Activated B cell treated with CpG ODN at 0.5 μM for 24 hours (primary cell): ENCODE results near the gene ELANE. TPM values are rescaled to one million over a fixed set of nuclear protein-coding genes. Genes with fewer than 3 reads are reported as not detected.

Experiments
- ATAC-seq: fragments of 200-7000 bp; cut with Tn5 transposase; one replicate; pipeline ENCODE4 v1.10.0; 2021; ENCODE audit warnings: low read depth, mild to moderate bottlenecking, moderate library complexity
- CTCF ChIA-PET: fragments of 350-600 bp; sonication (Branson Sonifier 250); formaldehyde crosslinking; loops from one replicate; lab custom pipeline; 2021; ENCODE audit warnings: antibody characterized with exemption; lab: Charles Lee
- POLR2A ChIA-PET: fragments of 350-600 bp; sonication (Branson Sonifier 250); formaldehyde crosslinking; loops from one replicate; lab custom pipeline; 2021; ENCODE audit warnings: antibody characterized with exemption; lab: Charles Lee
- DNase-seq: peaks from one replicate; pipeline ENCODE4 v3.0.0; 2022
- H3K27ac Mint-ChIP-seq: one replicate; pipeline ENCODE4 v1.8.0; 2020; ENCODE audit warnings: mixed read lengths
- H3K27me3 Mint-ChIP-seq: one replicate; pipeline ENCODE4 v1.8.0; 2021; ENCODE audit warnings: mixed read lengths
- H3K36me3 Mint-ChIP-seq: one replicate; pipeline ENCODE4 v1.8.0; 2021; ENCODE audit warnings: low read depth, mixed read lengths
- H3K4me1 Mint-ChIP-seq: one replicate; pipeline ENCODE4 v1.8.0; 2021; ENCODE audit warnings: mixed read lengths
- H3K4me3 Mint-ChIP-seq: one replicate; pipeline ENCODE4 v1.8.0; 2020; ENCODE audit warnings: mild to moderate bottlenecking, mixed read lengths
- H3K9me3 Mint-ChIP-seq: one replicate; pipeline ENCODE4 v1.8.0; 2020; ENCODE audit warnings: mixed read lengths
- intact Hi-C: fragments of 100-400 bp; cut with micrococcal nuclease; formaldehyde crosslinking; loops from one replicate; pipeline ENCODE4 v1.15.1; 2024
- total RNA-seq: library from RNA; stranded (reverse); gene quantifications from 2 replicates; pipeline ENCODE4 v1.2.3, GENCODE V29; 2022
- TF ChIP-seq, protein P1 (sequence below): fragments of 200-600 bp; IDR thresholded peaks from one replicate; pipeline ENCODE4 v1.8.0; 2022; ENCODE audit warnings: antibody characterized with exemption, mild to moderate bottlenecking

ELANE gene
- total RNA-seq, 1 donor from 2014 or later, result not detected

DNA sequence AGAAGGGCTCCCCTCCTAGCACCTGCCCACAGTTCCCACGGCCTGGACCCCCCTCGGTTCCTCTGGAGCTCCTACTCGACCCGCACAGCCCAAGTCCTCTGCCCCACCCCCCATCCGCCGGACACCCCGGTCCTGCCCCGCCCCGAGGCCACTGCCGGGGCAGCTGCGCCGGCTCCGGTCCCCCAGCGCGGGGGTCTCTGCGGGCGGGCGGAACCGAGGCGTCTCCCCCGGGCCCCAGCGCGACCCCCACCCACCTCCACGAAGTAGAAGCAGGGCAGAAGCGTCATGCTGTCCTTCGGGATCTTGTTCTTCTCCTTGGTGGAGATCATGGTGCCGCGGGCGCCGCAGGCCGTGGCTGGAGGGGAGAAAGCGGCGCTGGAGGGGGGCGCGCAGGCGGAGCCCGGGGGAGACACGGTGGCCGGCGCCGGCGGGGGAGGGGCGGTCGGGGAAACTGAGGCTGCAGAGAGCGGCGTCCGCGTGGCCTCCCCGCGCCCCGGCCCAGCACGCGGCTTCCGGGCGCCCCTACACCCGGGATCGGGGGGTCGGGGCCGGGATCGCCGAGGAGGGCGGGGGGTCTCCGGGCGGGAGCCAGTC is 30.8 kb upstream of the ELANE start:
- TF ChIP-seq, protein P1, sequence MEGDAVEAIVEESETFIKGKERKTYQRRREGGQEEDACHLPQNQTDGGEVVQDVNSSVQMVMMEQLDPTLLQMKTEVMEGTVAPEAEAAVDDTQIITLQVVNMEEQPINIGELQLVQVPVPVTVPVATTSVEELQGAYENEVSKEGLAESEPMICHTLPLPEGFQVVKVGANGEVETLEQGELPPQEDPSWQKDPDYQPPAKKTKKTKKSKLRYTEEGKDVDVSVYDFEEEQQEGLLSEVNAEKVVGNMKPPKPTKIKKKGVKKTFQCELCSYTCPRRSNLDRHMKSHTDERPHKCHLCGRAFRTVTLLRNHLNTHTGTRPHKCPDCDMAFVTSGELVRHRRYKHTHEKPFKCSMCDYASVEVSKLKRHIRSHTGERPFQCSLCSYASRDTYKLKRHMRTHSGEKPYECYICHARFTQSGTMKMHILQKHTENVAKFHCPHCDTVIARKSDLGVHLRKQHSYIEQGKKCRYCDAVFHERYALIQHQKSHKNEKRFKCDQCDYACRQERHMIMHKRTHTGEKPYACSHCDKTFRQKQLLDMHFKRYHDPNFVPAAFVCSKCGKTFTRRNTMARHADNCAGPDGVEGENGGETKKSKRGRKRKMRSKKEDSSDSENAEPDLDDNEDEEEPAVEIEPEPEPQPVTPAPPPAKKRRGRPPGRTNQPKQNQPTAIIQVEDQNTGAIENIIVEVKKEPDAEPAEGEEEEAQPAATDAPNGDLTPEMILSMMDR, result no peak
- Mint-ChIP-seq H3K9me3 (peaks cover 4% of the 10 kb centered on the region), H3K4me3 (no peak overlapping the region), H3K27ac (no peak overlapping the region), H3K36me3 (peaks cover 3% of the 10 kb centered on the region), H3K4me1 (no peaks in the 10 kb centered on the region), H3K27me3 (peaks cover 11% of the 10 kb centered on the region)
- intact Hi-C loops, result no loop called here
- ChIA-PET POLR2A (no interaction called here), CTCF (no interaction called here)
- DNase-seq (no peak), ATAC-seq (no peak)

DNA sequence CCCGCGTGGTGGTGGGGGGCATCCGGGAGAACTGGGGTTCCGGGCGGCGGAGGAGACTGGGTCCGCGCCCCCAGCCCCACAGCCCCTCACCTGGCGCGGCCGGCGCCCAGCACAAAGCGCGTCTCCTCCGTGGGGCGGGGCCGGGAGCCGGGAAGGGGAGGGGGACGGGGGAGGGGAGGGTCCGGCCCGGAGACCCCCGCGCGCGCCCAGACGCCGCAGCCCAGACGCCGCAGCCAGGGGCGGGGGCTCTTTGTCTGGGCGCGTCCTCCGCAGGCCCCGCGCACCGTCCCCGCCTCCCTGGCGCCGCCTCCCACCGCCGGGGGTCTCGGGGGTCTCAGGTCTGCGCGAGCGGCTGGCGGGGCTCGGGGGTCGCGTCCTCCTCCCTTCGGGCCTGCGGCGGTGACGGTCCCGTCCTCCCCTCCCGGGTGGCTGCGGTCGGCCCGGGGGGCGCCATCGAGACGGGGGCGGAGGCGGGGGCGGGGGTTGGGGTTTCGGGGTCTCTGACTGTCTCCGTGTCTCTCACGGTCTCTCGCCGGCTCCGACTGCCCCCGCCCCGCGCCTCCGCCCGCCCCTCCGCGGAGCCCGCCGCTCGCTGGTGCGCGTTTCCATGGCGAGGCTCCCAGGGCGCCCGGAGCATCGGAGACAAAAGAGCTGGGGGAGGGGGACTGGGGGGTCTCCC is 30.1 kb upstream of the ELANE start, which contains the start of gene PLPPR3:
Gene PLPPR3 (minus strand): TSS at position 131 of the 679 bp plus-strand sequence. CDS start 396 bp downstream, outside the sequence.
- Mint-ChIP-seq H3K27me3 (peaks cover 11% of the 10 kb centered on the region), H3K4me1 (no peaks in the 10 kb centered on the region), H3K9me3 (no peaks in the 10 kb centered on the region), H3K4me3 (no peak within 1 kb of the TSS), H3K36me3 (no peaks in the 10 kb centered on the region), H3K27ac (no peak within 1 kb of the TSS)
- POLR2A ChIA-PET, result no interaction called here
- TF ChIP-seq, protein P1, result no peak
- intact Hi-C loops, result no loop called here
- DNase-seq (no peak), ATAC-seq (no peak)
- CTCF ChIA-PET, result no interaction called here

DNA sequence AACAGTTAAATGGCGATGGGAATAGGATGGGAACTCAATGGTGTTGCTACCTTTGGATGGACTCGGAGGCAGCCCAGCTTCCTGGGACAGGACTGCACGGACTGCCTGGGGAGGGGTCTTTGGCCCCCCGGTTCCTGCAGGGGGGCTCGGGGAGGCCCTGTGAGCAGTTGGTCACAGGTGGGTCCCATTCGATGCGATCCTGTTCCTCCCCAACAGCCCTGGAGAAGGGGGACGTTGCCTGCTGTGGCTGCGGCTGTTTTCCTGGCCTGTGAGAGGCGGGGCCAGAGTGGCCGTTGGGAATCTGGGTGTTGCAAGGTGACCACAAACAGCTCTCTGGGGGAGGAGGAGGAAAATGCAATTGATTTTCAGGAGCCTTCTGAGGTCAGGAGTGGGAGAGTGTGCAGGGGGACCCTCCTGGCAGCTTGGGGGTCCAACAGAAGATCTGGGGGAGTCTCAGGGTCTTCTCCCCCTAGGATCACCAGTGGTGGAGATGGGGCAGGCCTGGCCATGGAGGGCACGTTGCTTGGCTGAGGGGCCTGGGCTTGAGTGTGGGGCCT is 28.5 kb upstream of the ELANE start:
- H3K4me1 Mint-ChIP-seq, result no peaks in the 10 kb centered on the region
- CTCF ChIA-PET, result no interaction called here
- TF ChIP-seq, protein P1, result no peak
- no peak overlapping the region for H3K27ac Mint-ChIP-seq
- H3K9me3 Mint-ChIP-seq, result no peaks in the 10 kb centered on the region
- H3K36me3 Mint-ChIP-seq, result no peaks in the 10 kb centered on the region
- DNase-seq (no peak), ATAC-seq (no peak)
- H3K4me3 Mint-ChIP-seq, result no peak overlapping the region
- intact Hi-C loops, result no loop called here
- H3K27me3 Mint-ChIP-seq, result peaks cover 11% of the 10 kb centered on the region
- POLR2A ChIA-PET, result no interaction called here

DNA sequence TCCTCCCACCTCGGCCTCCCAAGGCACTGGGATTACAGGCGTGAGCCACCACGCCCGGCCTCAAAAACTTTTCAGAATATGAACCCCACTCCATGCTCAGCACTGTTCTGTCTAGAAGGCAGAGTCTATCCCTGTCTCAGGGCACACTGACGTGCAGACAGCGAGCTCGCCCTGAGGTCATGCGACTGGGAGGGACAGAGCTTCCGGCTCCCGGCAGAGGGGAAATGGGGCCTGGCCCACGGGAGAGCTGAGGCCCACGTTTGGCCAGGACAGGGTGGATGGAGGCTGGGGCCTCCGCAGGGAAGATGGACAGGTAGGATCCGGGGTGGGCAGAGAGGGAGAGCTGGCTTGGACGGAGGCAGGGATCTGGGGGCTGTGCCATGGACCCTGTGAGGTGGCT is 27.2 kb upstream of the ELANE start:
- H3K27me3 Mint-ChIP-seq, result peaks cover 14% of the 10 kb centered on the region
- intact Hi-C loops, result no loop called here
- ChIA-PET CTCF (interaction anchor here (1.0 kb wide), 1 partner anchor 8 kb away, joined by 3 read pairs; no protein-coding TSS in a partner anchor), POLR2A (no interaction called here)
- TF ChIP-seq, protein P1, result no peak
- H3K27ac Mint-ChIP-seq, result no peak overlapping the region
- H3K4me3 Mint-ChIP-seq, result no peak overlapping the region
- no peaks in the 10 kb centered on the region for H3K9me3 Mint-ChIP-seq
- H3K4me1 Mint-ChIP-seq, result no peaks in the 10 kb centered on the region
- no peaks in the 10 kb centered on the region for H3K36me3 Mint-ChIP-seq
- DNase-seq (no peak), ATAC-seq (no peak)

DNA sequence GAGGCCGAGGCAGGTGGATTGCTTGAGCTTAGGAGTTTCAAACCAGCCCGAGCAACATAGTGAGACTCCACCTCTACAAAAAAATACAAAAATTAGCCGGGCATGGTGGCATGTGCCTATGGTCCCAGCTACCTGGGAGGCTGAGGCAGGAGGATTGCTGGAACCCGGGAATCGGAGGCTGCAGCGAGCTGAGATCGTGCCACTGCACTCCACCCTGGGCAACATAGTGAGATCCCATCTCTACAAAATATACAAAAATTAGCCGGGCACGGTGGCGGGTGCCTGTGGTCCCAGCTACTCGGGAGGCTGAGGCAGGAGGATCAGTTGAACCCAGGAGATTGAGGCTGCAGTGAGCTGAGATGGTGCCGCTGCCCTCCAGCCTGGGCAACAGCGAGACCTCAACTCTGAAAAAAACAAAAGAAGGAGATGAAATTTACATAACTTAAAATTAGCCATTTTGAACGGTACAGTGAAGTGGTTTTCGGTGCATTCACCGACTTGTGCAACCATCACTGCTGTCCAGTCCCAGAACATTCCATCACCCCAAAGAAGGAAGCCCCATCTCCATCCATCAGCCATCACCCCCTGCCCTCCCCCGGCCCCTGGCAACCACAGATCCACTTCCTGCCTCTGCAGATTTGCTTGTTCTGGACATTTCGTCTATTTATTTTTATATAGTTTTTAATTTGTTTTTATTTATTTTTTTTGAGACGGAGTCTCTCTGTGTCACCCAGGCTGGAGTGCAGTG is 26.0 kb upstream of the ELANE start:
- H3K36me3 Mint-ChIP-seq, result no peaks in the 10 kb centered on the region
- no peak overlapping the region for H3K27ac Mint-ChIP-seq
- intact Hi-C loops, result no loop called here
- ChIA-PET CTCF (no interaction called here), POLR2A (no interaction called here)
- DNase-seq (no peak), ATAC-seq (no peak)
- no peak overlapping the region for H3K4me3 Mint-ChIP-seq
- H3K9me3 Mint-ChIP-seq, result no peaks in the 10 kb centered on the region
- TF ChIP-seq, protein P1, result no peak
- H3K4me1 Mint-ChIP-seq, result no peaks in the 10 kb centered on the region
- peaks cover 16% of the 10 kb centered on the region for H3K27me3 Mint-ChIP-seq
